ENCODE data around the gene KCNE3. TPM values are rescaled to one million over a fixed set of nuclear protein-coding genes. Genes with fewer than 3 reads are reported as not detected.
"Not testable (repeated sequence)": the region's sequence is repeated elsewhere in the genome, so short reads cannot be mapped to it uniquely, and the experiment has no call there.

KCNE3 gene
- polyA plus RNA-seq, 12 donors: 1.9 to 8.9 (median 2.5) TPM; not detected in 1

- peak; percentile 31 for DNase-seq
These were observed 23.0 kb downstream of the KCNE3 start for GRCh38 chr11:74444173-74444826.

- DNase-seq: no peak
These were observed 24.1 kb downstream of the KCNE3 start for GRCh38 chr11:74443071-74443864.

GRCh38 chr11:74442636-74443035 is 24.7 kb downstream of the KCNE3 start:
- DNase-seq: no peak

- DNase-seq: no peak
These were observed 28.7 kb downstream of the KCNE3 start for GRCh38 chr11:74438681-74439080.

- DNase-seq: no peak
These were observed 29.8 kb downstream of the KCNE3 start for GRCh38 chr11:74437441-74438042.

GRCh38 chr11:74434528-74434927 is 32.8 kb downstream of the KCNE3 start:
- no peak for DNase-seq

- no peak for DNase-seq
These were observed 38.1 kb downstream of the KCNE3 start for GRCh38 chr11:74429205-74429604.

- DNase-seq: no peak
These were observed 39.9 kb downstream of the KCNE3 start for GRCh38 chr11:74427384-74427886.

- DNase-seq: no peak
These were observed 42.2 kb downstream of the KCNE3 start for GRCh38 chr11:74425100-74425499.

GRCh38 chr11:74418509-74418895 is 48.8 kb downstream of the KCNE3 start:
- DNase-seq: no peak

GRCh38 chr11:74417860-74418508 is 49.4 kb downstream of the KCNE3 start:
- DNase-seq: no peak

GRCh38 chr11:74417379-74417804 is 50.0 kb downstream of the KCNE3 start:
- no peak for DNase-seq

- DNase-seq: not testable (repeated sequence)
These were observed 50.4 kb downstream of the KCNE3 start for GRCh38 chr11:74416974-74417373.

GRCh38 chr11:74412733-74413359 is 54.5 kb downstream of the KCNE3 start:
- DNase-seq: no peak

GRCh38 chr11:74412321-74412720 is 55.0 kb downstream of the KCNE3 start:
- DNase-seq: no peak

- DNase-seq: no peak
These were observed 57.7 kb downstream of the KCNE3 start for GRCh38 chr11:74409633-74410032.

Other genes with a start within 250 kb of the KCNE3 start
- gene P4HA3, start 155.9 kb downstream of the KCNE3 start, polyA plus RNA-seq (ENCODE audit: insufficient read length in 12 of 12): 1 to 10 TPM in 10 of 12 donors, not detected in 2; 1.3 to 3.6 (median 2.4) TPM
- 1 to 10 TPM in 11 of 12 donors, not detected in 1; 4.3 to 7.5 (median 6.0) TPM for gene PGM2L1, start 69.1 kb downstream of the KCNE3 start, polyA plus RNA-seq (ENCODE audit: insufficient read length in 12 of 12)
- gene LIPT2, start 26.2 kb upstream of the KCNE3 start, polyA plus RNA-seq (ENCODE audit: insufficient read length in 12 of 12): 10 to 100 TPM in 1 of 12 donors, 1 to 10 TPM in 10, not detected in 1; 2.0 to 14.8 (median 2.7) TPM
- 10 to 100 TPM in 11 of 12 donors, not detected in 1; 11.5 to 28.9 (median 16.7) TPM for gene POLD3, start 125.0 kb upstream of the KCNE3 start, polyA plus RNA-seq (ENCODE audit: insufficient read length in 12 of 12)

Data from muscle of arm (tissue), 12 donors.